Thoracic aorta (tissue), 2 donors: ENCODE results near the gene MYPOP. TPM values are rescaled to one million over a fixed set of nuclear protein-coding genes. Genes with fewer than 3 reads are reported as not detected.

Source experiments
- ATAC-seq: fragments of 150-250 bp; one replicate; pipeline ENCODE4 v1.8.0; 2017; ENCODE audit warnings: low read depth; ENCODE audit not compliant: insufficient number of reproducible peaks, low FRiP score
- DNase-seq: peaks from one replicate; pipeline ENCODE4 v3.0.0-alpha.2; 2020; ENCODE audit warnings: low spot score
- H3K27ac ChIP-seq, 2 donors: fragments of 200-600 bp; sonication (generic); 1 replicate in 1 of 2; 2 replicates in 1 of 2; pipeline ENCODE4 v1.5.1; 2016; ENCODE audit warnings: mild to moderate bottlenecking in 2 of 2, moderate library complexity in 2 of 2
- H3K27me3 ChIP-seq: fragments of 200-600 bp; sonication (generic); replicated peaks from 2 replicates; pipeline ENCODE4 v1.6.0; 2016; ENCODE audit warnings: mild to moderate bottlenecking; ENCODE audit not compliant: insufficient read depth
- H3K36me3 ChIP-seq: fragments of 200-600 bp; sonication (generic); one replicate; pipeline ENCODE4 v1.5.1; 2016
- H3K4me1 ChIP-seq, 2 donors: fragments of 200-600 bp; sonication (generic); 1 replicate in 1 of 2; 2 replicates in 1 of 2; pipeline versions ENCODE4 v1.5.1 to v1.6.0; 2016; ENCODE audit warnings: low read depth in 2 of 2, mild to moderate bottlenecking in 1 of 2; ENCODE audit not compliant: control insufficient read depth in 1 of 2
- H3K4me3 ChIP-seq: fragments of 200-600 bp; sonication (generic); 2 replicates; pipeline ENCODE4 v1.5.1; 2016; ENCODE audit warnings: mild to moderate bottlenecking
- H3K9me3 ChIP-seq: fragments of 200-600 bp; sonication (generic); 2 replicates; pipeline ENCODE4 v1.5.1; 2016
- CTCF ChIP-seq: fragments of 200-600 bp; sonication (generic); IDR thresholded peaks from one replicate; pipeline ENCODE4 v1.5.1; 2019; ENCODE audit warnings: antibody characterized with exemption
- total RNA-seq, 2 donors: library from RNA; depleted of rRNA; stranded (reverse); fragments of >200 nt; gene quantifications; one replicate each; pipeline versions ENCODE4 v1.1.0 to v1.2.3, GENCODE V29; 2016

MYPOP gene
- total RNA-seq, 2 donors from 2014 or later = 6.1 to 8.8 TPM

GRCh38 chr19:45929247-45929646 lies 26.8 kb upstream of the MYPOP start:
- H3K4me3 ChIP-seq = no peak overlapping the region
- DNase-seq = no peak

DNA sequence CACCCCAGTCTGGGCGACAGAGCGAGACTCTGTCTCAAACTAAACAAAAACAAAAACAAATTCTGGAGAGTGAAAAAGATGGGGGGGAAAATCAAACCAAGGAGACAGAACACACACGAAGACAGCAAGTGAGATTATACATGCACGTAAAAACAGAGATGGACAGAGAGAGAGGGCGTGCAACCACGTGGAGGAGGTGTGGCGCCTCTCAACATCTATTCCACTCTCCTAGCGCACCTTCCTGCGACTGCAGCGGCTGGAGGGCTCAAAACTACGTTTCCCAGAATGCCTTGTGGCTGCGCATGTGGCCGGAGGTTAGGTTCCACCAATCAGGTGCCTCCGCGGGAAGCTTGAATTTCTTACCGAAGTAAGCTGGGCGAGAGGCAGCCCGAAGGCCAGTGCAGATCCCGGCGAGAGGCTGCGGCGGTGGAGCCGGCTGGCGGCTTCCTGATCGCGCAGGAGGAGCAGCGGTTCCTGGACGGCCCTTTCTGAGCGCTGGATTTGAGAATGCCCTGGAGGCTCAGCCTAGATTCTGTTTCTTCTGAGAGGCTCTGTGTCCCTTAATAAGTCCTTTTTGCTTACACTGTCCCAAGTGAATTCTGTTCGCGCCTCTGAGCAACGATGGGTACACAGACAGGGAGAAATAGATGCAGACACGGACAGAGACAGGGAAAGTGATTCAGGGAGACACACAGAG lies 25.3 kb upstream of the MYPOP start:
- peak overlapping the region; percentile 35 for H3K4me3 ChIP-seq
- no peaks in the 10 kb centered on the region for H3K9me3 ChIP-seq
- TF ChIP-seq CTCF = no peak
- H3K27ac ChIP-seq = no peak overlapping the region
- H3K27me3 ChIP-seq = no peaks in the 10 kb centered on the region
- H3K4me1 ChIP-seq = peaks cover 0 to 3% of the 10 kb centered on the region in 2 donors
- DNase-seq = peak; percentile 70
- H3K36me3 ChIP-seq = no peaks in the 10 kb centered on the region
- peak; percentile 62 for ATAC-seq

More at GRCh38 chr19:45929247-45929646, 26.8 kb upstream of the MYPOP start:
- ATAC-seq = no peak
- H3K9me3 ChIP-seq = no peaks in the 10 kb centered on the region
- no peaks in the 10 kb centered on the region for H3K27me3 ChIP-seq
- H3K27ac ChIP-seq = no peak overlapping the region
- peaks cover 0 to 3% of the 10 kb centered on the region in 2 donors for H3K4me1 ChIP-seq
- H3K36me3 ChIP-seq = no peaks in the 10 kb centered on the region
- TF ChIP-seq CTCF = no peak

DNA sequence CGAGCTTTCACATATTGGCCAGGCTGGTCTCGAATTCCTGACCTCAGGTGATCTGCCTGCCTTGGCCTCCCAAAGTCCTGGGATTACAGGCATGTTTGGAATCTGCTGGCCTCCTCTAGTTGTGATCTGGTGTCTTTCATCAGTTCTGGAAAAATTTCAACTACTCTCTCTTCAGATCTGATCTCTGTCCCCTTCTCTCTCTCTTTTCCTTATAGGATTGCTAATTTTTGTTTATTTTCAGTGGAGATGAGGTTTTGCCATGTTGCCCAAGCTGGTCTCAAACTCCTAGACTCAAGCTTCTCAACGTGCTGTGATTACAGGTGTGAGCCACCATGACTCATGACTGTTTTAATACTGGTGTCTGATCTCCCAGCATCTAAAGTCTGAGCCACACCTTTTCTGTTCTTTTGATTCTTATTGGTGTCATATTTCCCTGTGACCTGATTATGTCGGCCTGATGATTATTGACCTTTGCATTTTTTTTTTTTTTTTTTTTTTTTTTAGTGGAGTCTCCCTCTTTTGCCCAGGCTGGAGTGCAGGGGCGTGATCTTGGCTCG lies 22.6 kb upstream of the MYPOP start:
- no peak for DNase-seq
- no peak for ATAC-seq
- no peak for TF ChIP-seq CTCF
- no peaks in the 10 kb centered on the region for H3K9me3 ChIP-seq
- no peaks in the 10 kb centered on the region for H3K27me3 ChIP-seq
- no peaks in the 10 kb centered on the region for H3K36me3 ChIP-seq
- no peak overlapping the region for H3K4me3 ChIP-seq
- peaks cover 0 to 3% of the 10 kb centered on the region in 2 donors for H3K4me1 ChIP-seq
- no peak overlapping the region for H3K27ac ChIP-seq

- ATAC-seq = no peak
Measured at GRCh38 chr19:45922281-45922680, 19.9 kb upstream of the MYPOP start.

DNA sequence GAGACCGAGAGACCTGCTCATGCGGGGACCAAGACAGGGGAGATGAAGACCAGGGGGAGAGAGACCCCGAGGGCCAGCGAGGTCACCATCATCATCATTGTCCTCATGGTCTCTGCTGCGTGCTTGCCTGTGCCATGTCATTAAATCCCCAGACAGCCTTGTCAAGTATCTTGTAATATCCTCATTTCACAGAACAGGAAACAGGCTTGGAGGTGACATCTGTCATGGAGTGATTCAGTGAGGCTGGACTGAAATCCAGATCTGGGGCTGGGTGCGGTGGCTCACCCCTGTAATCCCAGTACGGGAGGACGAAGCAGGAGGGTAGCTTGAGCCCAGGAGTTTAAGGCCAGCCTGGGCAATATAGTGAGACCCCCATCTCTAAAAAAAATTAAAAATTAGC lies 18.0 kb upstream of the MYPOP start:
- no peak for TF ChIP-seq CTCF
- no peaks in the 10 kb centered on the region for H3K27me3 ChIP-seq
- no peaks in the 10 kb centered on the region for H3K9me3 ChIP-seq
- DNase-seq (no peak), ATAC-seq (no peak)
- no peak overlapping the region for H3K4me3 ChIP-seq
- no peaks in the 10 kb centered on the region for H3K36me3 ChIP-seq
- H3K27ac ChIP-seq = no peak overlapping the region
- no peaks in the 10 kb centered on the region for H3K4me1 ChIP-seq

More at GRCh38 chr19:45922281-45922680, 19.9 kb upstream of the MYPOP start:
- Histone ChIP-seq H3K27me3 (no peaks in the 10 kb centered on the region), H3K9me3 (no peaks in the 10 kb centered on the region), H3K4me3 (no peak overlapping the region), H3K36me3 (no peaks in the 10 kb centered on the region), H3K27ac (no peak overlapping the region), H3K4me1 (no peaks in the 10 kb centered on the region)
- DNase-seq = no peak
- TF ChIP-seq CTCF = no peak
